ENCODE data around the gene ANKRD11. TPM values are rescaled to one million over a fixed set of nuclear protein-coding genes. Genes with fewer than 3 reads are reported as not detected.
"Not testable (repeated sequence)": the region's sequence is repeated elsewhere in the genome, so short reads cannot be mapped to it uniquely, and the experiment has no call there.

ANKRD11 gene
- total RNA-seq, 2 experiments from 2014 or later: 174 to 177 TPM

DNA sequence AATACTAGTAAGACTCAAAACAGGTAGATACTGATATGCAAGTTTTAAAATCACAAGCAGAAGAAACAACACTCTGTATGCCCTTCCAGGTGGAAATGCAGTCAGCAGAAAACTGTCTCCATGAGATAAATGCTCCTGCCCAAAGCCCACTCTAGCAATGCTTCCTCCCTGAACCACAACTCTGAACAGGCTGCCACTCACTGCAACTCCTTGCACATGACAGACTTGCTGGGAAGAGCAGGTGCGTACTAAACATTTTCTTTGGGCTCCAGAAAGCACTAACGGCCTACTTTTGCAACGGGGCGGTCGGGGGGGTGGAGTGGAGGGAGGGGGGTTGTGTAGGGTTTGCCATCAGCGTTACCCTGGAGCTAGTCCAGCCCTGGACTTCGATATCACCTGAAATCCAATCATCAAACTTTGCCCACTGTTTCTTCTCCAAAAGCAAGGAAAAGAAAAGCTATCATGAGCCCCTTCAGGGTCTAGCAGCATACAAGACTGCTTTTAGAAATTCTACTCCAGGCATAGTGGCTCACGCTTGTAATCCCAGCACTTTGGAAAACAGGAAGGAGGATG is 46.1 kb downstream of the ANKRD11 start:
- intact Hi-C loops (cut with micrococcal nuclease): loop anchor here (2.0 kb wide), 1 partner anchor 61 kb away; no protein-coding TSS in a partner anchor
- no peak overlapping the region for H3K4me3 Mint-ChIP-seq
- H3K9me3 Mint-ChIP-seq: no peaks in the 10 kb centered on the region
- peaks cover 7% of the 10 kb centered on the region for H3K36me3 Mint-ChIP-seq (ENCODE audit: low read depth)
- H3K27me3 Mint-ChIP-seq (ENCODE audit: low read depth): no peaks in the 10 kb centered on the region
- peaks cover 95% of the 10 kb centered on the region for H3K4me1 Mint-ChIP-seq (ENCODE audit: low read depth)
- no peak for DNase-seq
- no peak overlapping the region for H3K27ac Mint-ChIP-seq
- CTCF ChIA-PET: interaction anchor here (1.4 kb wide), 1 partner anchor 114 kb away, joined by 3 read pairs; no protein-coding TSS in a partner anchor

DNA sequence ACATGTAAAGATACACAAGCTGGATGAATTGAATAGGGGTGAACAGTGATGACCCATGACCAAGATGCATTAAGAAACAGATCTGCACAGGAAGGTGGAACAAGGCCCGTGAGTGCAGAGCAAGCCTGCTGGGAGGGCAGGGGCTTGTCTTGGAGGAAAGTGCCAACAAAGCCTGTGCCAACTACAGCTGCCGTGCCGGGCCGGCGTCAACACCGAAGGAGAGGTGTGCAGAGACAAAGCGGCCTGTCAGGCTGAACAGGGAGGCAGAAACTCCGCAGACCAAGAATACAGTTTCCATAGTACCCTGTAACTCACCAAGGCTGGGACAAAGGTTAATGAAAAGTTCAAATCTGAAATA is 46.7 kb downstream of the ANKRD11 start:
- H3K4me3 Mint-ChIP-seq: no peak overlapping the region

DNA sequence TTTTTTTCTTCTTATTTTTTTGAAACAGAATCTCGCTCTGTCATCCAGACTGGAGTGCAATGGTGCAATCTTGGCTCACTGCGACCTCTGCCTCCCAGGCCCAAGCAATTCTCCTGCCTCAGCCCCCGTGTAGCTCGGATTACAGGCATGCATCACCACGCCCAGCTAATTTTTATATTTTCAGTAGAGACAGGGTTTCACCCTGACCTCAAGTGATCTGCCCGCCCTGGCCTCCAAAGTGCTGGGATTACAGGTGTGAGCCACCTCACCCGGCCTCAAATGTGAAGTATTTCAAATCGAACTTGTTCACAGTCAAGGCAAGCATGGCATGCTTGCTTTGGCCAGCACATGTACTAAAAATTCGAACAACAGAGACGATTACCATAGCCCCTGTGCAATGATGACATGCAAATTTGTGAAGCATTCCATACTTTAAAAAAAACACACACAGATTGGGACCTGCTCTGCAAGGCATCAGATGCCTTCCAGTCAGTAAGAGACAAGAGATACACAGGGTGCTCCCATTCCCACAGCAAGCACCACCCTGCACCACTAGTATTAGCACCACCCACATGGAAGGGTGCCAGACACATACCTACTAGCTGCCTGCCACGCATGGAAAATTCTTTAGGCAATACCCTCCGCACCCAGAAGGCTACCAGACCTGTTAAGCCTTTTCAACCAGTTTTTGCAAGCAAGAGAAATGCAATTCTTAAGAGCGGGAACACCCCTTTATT is 47.2 kb downstream of the ANKRD11 start:
- no peaks in the 10 kb centered on the region for H3K27me3 Mint-ChIP-seq (ENCODE audit: low read depth)
- no peak overlapping the region for H3K4me3 Mint-ChIP-seq
- intact Hi-C loops (cut with micrococcal nuclease): no loop called here
- CTCF ChIA-PET: interaction anchor here (1.0 to 1.4 kb wide), 2 partner anchors 87 to 115 kb away, joined by 3 read pairs; no protein-coding TSS in a partner anchor
- peaks cover 5% of the 10 kb centered on the region for H3K36me3 Mint-ChIP-seq (ENCODE audit: low read depth)
- no peaks in the 10 kb centered on the region for H3K9me3 Mint-ChIP-seq
- peaks cover 95% of the 10 kb centered on the region for H3K4me1 Mint-ChIP-seq (ENCODE audit: low read depth)
- DNase-seq: no peak
- H3K27ac Mint-ChIP-seq: peak overlapping the region; percentile 57

More for the DNA sequence above, 46.7 kb downstream of the ANKRD11 start:
- peaks cover 5% of the 10 kb centered on the region for H3K36me3 Mint-ChIP-seq (ENCODE audit: low read depth)
- no peak for DNase-seq
- CTCF ChIA-PET: interaction anchor here (1.4 kb wide), 1 partner anchor 114 kb away, joined by 3 read pairs; no protein-coding TSS in a partner anchor
- H3K27ac Mint-ChIP-seq: no peak overlapping the region
- intact Hi-C loops (cut with micrococcal nuclease): loop anchor here (2.0 kb wide), 1 partner anchor 61 kb away; no protein-coding TSS in a partner anchor
- H3K27me3 Mint-ChIP-seq (ENCODE audit: low read depth): no peaks in the 10 kb centered on the region
- peaks cover 95% of the 10 kb centered on the region for H3K4me1 Mint-ChIP-seq (ENCODE audit: low read depth)
- no peaks in the 10 kb centered on the region for H3K9me3 Mint-ChIP-seq

DNA sequence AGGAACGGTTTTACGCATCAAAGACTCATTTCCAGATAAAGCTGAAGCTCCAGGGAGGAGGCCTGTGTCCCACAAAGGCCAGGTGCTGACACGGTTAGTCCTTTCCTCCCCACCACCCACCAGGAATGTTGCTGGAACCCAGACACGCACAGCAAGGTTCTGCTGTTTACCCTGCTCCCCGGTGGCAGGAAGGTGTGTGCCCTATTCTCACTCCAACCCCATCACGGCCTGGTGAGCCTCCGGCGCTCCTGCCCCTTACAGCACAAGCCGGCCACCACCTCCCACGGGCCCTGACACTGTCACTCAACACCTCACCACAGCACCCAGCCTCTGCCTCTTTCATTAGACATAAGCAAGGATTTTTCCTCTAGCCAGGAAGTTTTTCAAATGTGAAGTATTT is 47.8 kb downstream of the ANKRD11 start:
- Mint-ChIP-seq H3K9me3 (no peaks in the 10 kb centered on the region), H3K4me3 (no peak overlapping the region), H3K4me1 (ENCODE audit: low read depth) (peaks cover 96% of the 10 kb centered on the region), H3K27me3 (ENCODE audit: low read depth) (no peaks in the 10 kb centered on the region), H3K27ac (peak overlapping the region; percentile 72), H3K36me3 (ENCODE audit: low read depth) (peaks cover 8% of the 10 kb centered on the region)
- DNase-seq: no peak
- CTCF ChIA-PET: interaction anchor here (1.0 kb wide), 1 partner anchor 86 kb away, joined by 3 read pairs; no protein-coding TSS in a partner anchor
- intact Hi-C loops (cut with micrococcal nuclease): no loop called here

DNA sequence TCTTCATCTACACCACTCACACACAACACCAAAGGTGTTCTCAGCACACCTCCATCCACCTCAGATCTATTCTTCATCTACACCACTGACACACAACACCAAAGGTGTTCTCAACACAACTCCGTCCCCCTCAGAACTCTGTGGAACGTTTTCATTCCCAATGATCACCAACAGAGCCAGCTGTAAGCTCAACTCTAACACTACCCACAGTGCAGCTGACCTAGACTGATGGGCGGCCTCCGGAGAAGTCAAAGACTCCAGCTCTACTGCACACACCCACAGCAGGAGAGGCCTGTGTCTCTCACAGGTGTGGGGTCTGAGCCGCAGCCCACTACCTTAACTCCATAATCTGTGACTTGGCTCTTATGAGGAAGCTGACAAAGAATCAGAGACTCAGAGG is 50.7 kb downstream of the ANKRD11 start:
- Mint-ChIP-seq H3K27me3 (ENCODE audit: low read depth) (no peaks in the 10 kb centered on the region), H3K4me3 (no peak overlapping the region), H3K9me3 (no peaks in the 10 kb centered on the region), H3K36me3 (ENCODE audit: low read depth) (peaks cover 16% of the 10 kb centered on the region), H3K27ac (no peak overlapping the region), H3K4me1 (ENCODE audit: low read depth) (peaks cover 96% of the 10 kb centered on the region)
- DNase-seq: no peak
- intact Hi-C loops (cut with micrococcal nuclease): loop anchor here (2.0 kb wide), 1 partner anchor 49 kb away; no protein-coding TSS in a partner anchor
- CTCF ChIA-PET: interaction anchor here (0.6 kb wide), 1 partner anchor 44 kb away, joined by 3 read pairs; no protein-coding TSS in a partner anchor

DNA sequence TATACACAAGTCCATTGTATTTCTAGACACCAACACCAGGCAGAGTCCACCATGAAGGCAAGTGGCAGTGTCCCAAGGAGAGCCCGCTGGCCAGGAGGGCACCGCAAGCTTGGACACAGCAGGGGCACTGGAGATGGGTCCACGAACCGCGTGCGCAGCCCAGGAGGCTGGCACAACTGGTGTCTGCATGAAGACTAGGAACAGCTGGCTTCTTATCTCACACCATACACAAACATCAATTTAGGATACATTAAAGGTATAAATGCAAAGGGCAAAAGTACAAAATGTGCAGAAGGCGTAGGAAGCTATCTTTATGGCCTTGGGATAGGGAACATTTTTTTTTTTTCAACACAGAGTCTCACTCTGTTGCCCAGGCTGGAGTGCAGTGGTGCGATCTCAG is 52.4 kb downstream of the ANKRD11 start:
- CTCF ChIA-PET: interaction anchor here (0.8 kb wide), 1 partner anchor 80 kb away, joined by 4 read pairs; no protein-coding TSS in a partner anchor
- Mint-ChIP-seq H3K27me3 (ENCODE audit: low read depth) (no peaks in the 10 kb centered on the region), H3K36me3 (ENCODE audit: low read depth) (peaks cover 17% of the 10 kb centered on the region), H3K9me3 (no peaks in the 10 kb centered on the region), H3K4me3 (no peak overlapping the region), H3K4me1 (ENCODE audit: low read depth) (peaks cover 90% of the 10 kb centered on the region), H3K27ac (no peak overlapping the region)
- intact Hi-C loops (cut with micrococcal nuclease): no loop called here
- DNase-seq: no peak

DNA sequence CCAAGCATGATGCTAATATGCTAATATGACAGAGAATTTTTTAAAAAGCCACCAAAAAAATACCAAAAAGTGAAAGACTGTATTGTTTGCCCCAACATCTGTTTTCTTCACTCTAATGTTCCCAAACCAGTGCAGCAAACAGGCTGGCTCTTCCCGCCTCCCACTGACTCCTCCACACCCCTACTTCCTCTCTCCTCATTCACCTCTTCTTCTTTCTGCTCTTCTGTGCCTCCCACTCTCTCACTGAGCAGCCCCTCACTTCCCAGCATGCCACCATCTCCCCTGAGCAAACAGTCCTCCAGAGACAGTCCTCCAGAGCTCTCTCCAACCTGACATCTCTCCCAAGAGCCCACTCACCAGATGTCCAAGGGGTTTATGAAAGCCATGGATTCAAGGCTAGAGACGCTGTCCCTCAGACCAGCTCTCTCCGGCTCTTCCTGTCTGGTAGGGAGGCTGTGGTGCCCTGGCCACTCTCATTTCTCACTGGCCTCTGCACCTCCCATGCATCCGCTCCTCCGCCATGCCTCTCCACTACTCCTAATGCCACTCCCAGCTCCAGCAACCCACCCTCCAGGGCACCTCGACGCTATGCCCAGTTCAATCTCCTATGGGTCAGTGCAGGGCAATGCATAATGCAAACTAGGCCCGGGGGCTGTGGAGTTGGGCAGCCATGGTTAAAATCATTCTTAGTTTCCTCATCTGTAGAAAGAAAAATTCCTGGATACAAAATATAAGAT is 52.9 kb downstream of the ANKRD11 start:
- H3K4me3 Mint-ChIP-seq: no peak overlapping the region
- DNase-seq: no peak
- H3K27ac Mint-ChIP-seq: peak overlapping the region; percentile 61
- intact Hi-C loops (cut with micrococcal nuclease): no loop called here
- H3K4me1 Mint-ChIP-seq (ENCODE audit: low read depth): peaks cover 84% of the 10 kb centered on the region
- CTCF ChIA-PET: interaction anchor here (0.8 kb wide), 1 partner anchor 79 kb away, joined by 4 read pairs; no protein-coding TSS in a partner anchor
- no peaks in the 10 kb centered on the region for H3K27me3 Mint-ChIP-seq (ENCODE audit: low read depth)
- peaks cover 17% of the 10 kb centered on the region for H3K36me3 Mint-ChIP-seq (ENCODE audit: low read depth)
- H3K9me3 Mint-ChIP-seq: no peaks in the 10 kb centered on the region

DNA sequence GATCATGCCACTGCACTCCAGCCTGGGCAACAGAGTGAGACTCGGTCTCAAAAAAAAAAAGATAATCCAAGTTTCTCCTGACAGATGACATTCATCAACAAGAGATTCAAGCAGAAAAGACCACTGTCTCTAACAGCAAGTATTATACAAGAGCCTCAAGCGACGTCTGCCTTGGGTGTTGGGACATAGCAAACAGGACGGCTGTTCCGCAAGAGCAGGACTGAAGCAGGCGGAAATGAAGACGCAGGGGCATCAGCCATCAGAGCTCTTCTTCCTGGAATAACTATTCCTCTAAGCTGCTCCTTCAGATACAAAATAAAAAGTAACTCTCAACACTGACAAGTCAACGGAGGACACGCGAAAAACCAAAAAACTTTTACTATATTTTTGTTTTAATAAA is 54.0 kb downstream of the ANKRD11 start:
- no peak overlapping the region for H3K4me3 Mint-ChIP-seq
- no peaks in the 10 kb centered on the region for H3K9me3 Mint-ChIP-seq
- no peak overlapping the region for H3K27ac Mint-ChIP-seq
- no peaks in the 10 kb centered on the region for H3K27me3 Mint-ChIP-seq (ENCODE audit: low read depth)
- peaks cover 17% of the 10 kb centered on the region for H3K36me3 Mint-ChIP-seq (ENCODE audit: low read depth)
- no peak for DNase-seq
- peaks cover 76% of the 10 kb centered on the region for H3K4me1 Mint-ChIP-seq (ENCODE audit: low read depth)
- intact Hi-C loops (cut with micrococcal nuclease): no loop called here
- CTCF ChIA-PET: interaction anchor here (0.7 to 2.0 kb wide), 3 partner anchors 10 to 546 kb away, joined by 3 to 4 read pairs (median 4); no protein-coding TSS in a partner anchor

DNA sequence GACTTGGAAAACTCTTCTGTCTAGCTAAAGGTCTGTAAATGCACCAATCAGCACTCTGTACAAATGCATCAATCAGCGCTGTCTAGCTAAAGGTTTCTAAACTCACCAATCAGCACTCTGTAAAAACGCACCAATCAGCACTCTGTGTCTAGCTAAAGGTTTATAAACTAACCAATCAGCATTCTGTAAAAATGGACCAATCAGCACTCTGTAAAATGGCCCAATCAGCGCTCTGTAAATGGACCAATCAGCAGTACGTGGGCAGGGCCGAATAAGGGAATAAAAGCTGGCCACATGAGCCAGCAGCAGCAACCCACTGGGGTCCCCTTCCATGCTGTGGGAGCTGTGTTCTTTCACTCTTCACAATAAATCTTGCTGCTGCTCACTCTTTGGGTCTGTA is 55.3 kb downstream of the ANKRD11 start:
- Mint-ChIP-seq H3K4me1 (ENCODE audit: low read depth) (peaks cover 63% of the 10 kb centered on the region), H3K4me3 (peak overlapping the region; percentile 40), H3K27ac (peak overlapping the region; percentile 74), H3K36me3 (ENCODE audit: low read depth) (peaks cover 19% of the 10 kb centered on the region)
- intact Hi-C loops (cut with micrococcal nuclease); DNase-seq; H3K9me3 Mint-ChIP-seq; H3K27me3 Mint-ChIP-seq (ENCODE audit: low read depth): not testable (repeated sequence)
- CTCF ChIA-PET: interaction anchor here (0.6 to 2.0 kb wide), 3 partner anchors 11 to 60 kb away, joined by 3 to 4 read pairs (median 4); no protein-coding TSS in a partner anchor

DNA sequence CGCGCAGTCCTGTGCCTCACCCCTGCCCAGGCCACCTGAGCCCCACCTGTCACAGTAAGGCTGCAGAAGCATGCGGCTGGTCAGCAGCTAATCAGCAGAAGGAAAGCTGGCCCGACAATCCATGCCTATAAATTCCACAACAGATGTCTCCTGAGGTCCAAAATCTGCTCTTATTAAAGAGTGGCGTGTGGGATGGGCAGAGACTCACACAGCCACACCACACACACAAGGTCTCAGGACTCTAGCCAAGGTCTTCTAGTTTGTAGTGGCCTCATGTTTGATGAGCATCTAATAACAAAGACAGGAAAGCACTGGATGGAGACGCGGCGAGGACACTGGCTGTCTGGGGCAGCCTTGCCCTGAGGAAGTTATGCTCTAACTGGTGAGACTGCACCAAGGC is 55.9 kb downstream of the ANKRD11 start:
- no peaks in the 10 kb centered on the region for H3K27me3 Mint-ChIP-seq (ENCODE audit: low read depth)
- intact Hi-C loops (cut with micrococcal nuclease): no loop called here
- peaks cover 57% of the 10 kb centered on the region for H3K4me1 Mint-ChIP-seq (ENCODE audit: low read depth)
- H3K9me3 Mint-ChIP-seq: no peaks in the 10 kb centered on the region
- peak overlapping the region; percentile 55 for H3K27ac Mint-ChIP-seq
- H3K36me3 Mint-ChIP-seq (ENCODE audit: low read depth): peaks cover 18% of the 10 kb centered on the region
- DNase-seq: no peak
- H3K4me3 Mint-ChIP-seq: no peak overlapping the region
- CTCF ChIA-PET: interaction anchor here (2.0 kb wide), 1 partner anchor 60 kb away, joined by 4 read pairs; no protein-coding TSS in a partner anchor

DNA sequence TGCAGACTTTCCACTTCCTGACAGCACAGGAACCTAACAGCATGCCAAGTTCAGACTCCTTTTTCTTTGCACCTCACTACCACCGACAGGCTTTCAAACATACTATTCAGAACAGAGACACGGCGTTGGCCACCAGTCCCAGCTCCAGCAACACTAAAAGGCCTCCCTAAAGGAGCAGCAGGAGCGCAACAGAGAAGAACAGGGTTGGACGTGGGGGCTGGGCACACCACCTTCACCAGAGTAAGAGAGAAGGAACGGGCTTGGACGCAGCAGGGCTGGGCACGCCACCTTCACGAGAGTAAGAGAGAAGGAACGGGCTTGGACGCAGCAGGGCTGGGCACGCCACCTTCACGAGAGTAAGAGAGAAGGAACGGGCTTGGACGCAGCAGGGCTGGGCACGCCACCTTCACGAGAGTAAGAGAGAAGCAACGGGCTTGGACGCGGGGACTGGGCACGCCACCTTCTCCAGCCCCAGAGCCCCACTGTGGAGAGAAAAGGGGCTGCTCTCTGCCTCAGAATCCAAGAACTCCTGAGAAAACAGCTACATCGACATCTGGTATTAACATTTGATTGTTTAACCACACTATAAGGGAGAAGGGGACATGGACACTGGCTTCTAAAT is 56.9 kb downstream of the ANKRD11 start:
- H3K4me1 Mint-ChIP-seq (ENCODE audit: low read depth): peaks cover 47% of the 10 kb centered on the region
- DNase-seq; intact Hi-C loops (cut with micrococcal nuclease); H3K27me3 Mint-ChIP-seq (ENCODE audit: low read depth); H3K4me3 Mint-ChIP-seq; H3K27ac Mint-ChIP-seq; CTCF ChIA-PET; H3K9me3 Mint-ChIP-seq: not testable (repeated sequence)
- peaks cover 18% of the 10 kb centered on the region for H3K36me3 Mint-ChIP-seq (ENCODE audit: low read depth)
